Amniotic epithelial cell (primary cell): ENCODE data around the gene SMC1B.
"Not testable (repeated sequence)": the region's sequence is repeated elsewhere in the genome, so short reads cannot be mapped to it uniquely, and the experiment has no call there.

Source experiments
- DNase-seq: peaks from one replicate; pipeline ENCODE4 v3.0.0-alpha.2; 2010; ENCODE audit warnings: low read depth

The SMC1B gene

DNA sequence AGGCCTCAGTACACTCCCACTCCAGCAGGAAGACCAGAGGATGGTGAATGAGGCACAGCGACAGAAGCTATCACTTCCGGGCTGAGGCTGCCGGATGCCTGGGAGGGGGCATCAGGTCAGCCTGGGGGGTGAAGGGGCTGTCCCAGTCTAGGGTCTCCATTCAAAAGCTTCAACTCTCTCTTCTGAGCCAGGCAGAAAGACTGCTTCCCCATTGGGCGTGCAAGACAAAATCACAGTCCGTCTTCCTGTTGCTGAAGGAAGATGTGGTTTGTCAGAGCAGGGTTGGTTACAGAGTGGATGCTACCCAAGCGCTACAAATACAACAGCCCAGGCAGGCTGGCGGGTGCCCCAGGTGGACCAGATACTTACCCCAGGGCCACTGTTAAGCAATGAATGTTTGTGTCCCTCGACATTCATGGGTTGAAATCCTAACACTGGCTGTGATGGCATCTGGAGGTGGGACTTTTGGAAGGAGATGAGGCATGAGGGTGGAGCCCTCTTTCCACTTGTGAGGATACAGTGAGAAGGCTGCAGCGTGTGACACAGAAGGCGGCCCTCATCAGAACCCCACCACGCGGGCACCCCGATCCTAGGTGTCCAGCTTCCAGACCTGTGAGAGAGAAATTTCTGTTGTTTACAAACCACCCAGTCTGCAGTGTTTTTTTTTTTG is 116.6 kb downstream of the SMC1B start:
- no peak for DNase-seq

- no peak for DNase-seq
Observed at GRCh38 chr22:45295492-45295891, 117.9 kb downstream of the SMC1B start.

DNA sequence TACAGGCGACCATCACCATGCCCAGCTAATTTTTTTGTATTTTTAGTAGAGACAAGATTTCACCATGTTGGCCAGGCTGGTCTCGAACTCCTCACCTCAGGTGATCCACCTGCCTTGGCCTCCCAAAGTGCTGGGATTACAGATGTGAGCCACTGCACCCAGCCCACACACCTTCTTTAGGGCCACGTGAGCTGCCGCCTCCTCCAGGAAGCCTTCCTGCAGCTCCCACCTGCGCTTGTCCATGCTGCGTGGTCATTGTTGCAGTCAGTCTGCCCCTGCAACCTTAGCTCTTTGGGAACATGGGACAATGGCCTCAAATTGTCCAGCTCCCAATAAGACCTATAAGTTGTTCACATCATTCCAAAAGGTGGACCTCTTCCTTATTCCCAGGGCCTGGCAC is 118.4 kb downstream of the SMC1B start:
- not testable (repeated sequence) for DNase-seq
